GM12878 (cell line): ENCODE data around the gene PRR7. TPM values are rescaled to one million over a fixed set of nuclear protein-coding genes. Genes with fewer than 3 reads are reported as not detected.

Experiments used
- ATAC-seq: fragments of 200-7000 bp; cut with Tn5 transposase; 3 replicates; pipeline ENCODE4 v1.9.1; 2020; ENCODE audit warnings: mild to moderate bottlenecking, moderate library complexity
- BruUV-seq: library from RNA; stranded (reverse); fragments of 400-500 nt; replicated peaks from 2 replicates; lab custom pipeline; 2021; lab: Mats Ljungman, UMichigan
- CTCF ChIA-PET: fragments of 300-600 bp; sonication (Branson Sonifier 250); formaldehyde crosslinking; extraction: SDS; loops from one replicate; lab custom pipeline; 2021; ENCODE audit warnings: inconsistent platforms; lab: Yijun Ruan, JAX
- POLR2A ChIA-PET: fragments of 350-600 bp; formaldehyde crosslinking; extraction: SDS; loops from one replicate; lab custom pipeline; 2021; ENCODE audit warnings: inconsistent platforms; lab: Charles Lee
- RAD21 ChIA-PET: fragments of 300-600 bp; sonication (Branson Sonifier 250); formaldehyde crosslinking; loops from one replicate; lab custom pipeline; 2023; ENCODE audit warnings: antibody characterized with exemption; ENCODE audit not compliant: unreplicated experiment; lab: Charles Lee
- SMC1A ChIA-PET: fragments of 300-600 bp; sonication (Branson Sonifier 250); formaldehyde crosslinking; loops from one replicate; lab custom pipeline; 2023; ENCODE audit not compliant: unreplicated experiment, uncharacterized antibody; lab: Charles Lee
- DNase-seq: peaks from one replicate; pipeline ENCODE4 v3.0.0-alpha.2; 2011; ENCODE audit warnings: low read depth, low spot score
- FAIRE-seq: peaks from 3 replicates; lab custom pipeline; 2011; peaks lifted over from hg19 to GRCh38; lab: Jason Lieb, UNC
- H2AFZ ChIP-seq: 2 replicates; pipeline ENCODE4 v1.6.0; 2011; ENCODE audit warnings: low read depth, low read length, control low read depth; ENCODE audit not compliant: control insufficient read depth
- H3K27ac ChIP-seq: 2 replicates; pipeline ENCODE4 v1.5.1; 2011; ENCODE audit warnings: control low read depth; ENCODE audit not compliant: control insufficient read depth, insufficient read depth
- H3K27me3 ChIP-seq, 2 experiments: replicated peaks in 1 of 2; 2 replicates each; pipeline versions ENCODE4 v1.6.0 to v1.6.1; 2011; ENCODE audit warnings: low read length in 1 of 2; ENCODE audit not compliant: control insufficient read depth in 2 of 2, insufficient read depth in 2 of 2
- H3K36me3 ChIP-seq, 2 experiments: 2 replicates each; pipeline ENCODE4 v1.5.1; 2011; ENCODE audit warnings: low read length in 1 of 2; ENCODE audit not compliant: control insufficient read depth in 2 of 2, insufficient read depth in 2 of 2
- H3K4me1 ChIP-seq: 2 replicates; pipeline ENCODE4 v1.6.1; 2011; ENCODE audit warnings: mild to moderate bottlenecking, low read length, moderate library complexity, mixed read lengths; ENCODE audit not compliant: control insufficient read depth, insufficient read depth
- H3K4me2 ChIP-seq: 2 replicates; pipeline ENCODE4 v1.6.0; 2011; ENCODE audit warnings: control low read depth; ENCODE audit not compliant: control insufficient read depth, insufficient read depth
- H3K4me3 ChIP-seq: fragments of 200-600 bp; sonication (generic); 2 replicates; pipeline ENCODE4 v1.5.1; 2016
- H3K79me2 ChIP-seq: 2 replicates; pipeline ENCODE4 v1.6.0; 2011; ENCODE audit warnings: low read length; ENCODE audit not compliant: control insufficient read depth, insufficient read depth
- H3K9ac ChIP-seq: 2 replicates; pipeline ENCODE4 v1.8.0; 2011; ENCODE audit warnings: low read length, control low read depth, mixed read lengths; ENCODE audit not compliant: control insufficient read depth, insufficient read depth
- H3K9me3 ChIP-seq: replicated peaks from 3 replicates; pipeline ENCODE4 v1.5.1; 2011; ENCODE audit warnings: mild to moderate bottlenecking, low read length; ENCODE audit not compliant: control insufficient read depth, insufficient read depth
- H4K20me1 ChIP-seq: 2 replicates; pipeline ENCODE4 v1.6.0; 2011; ENCODE audit not compliant: control insufficient read depth, insufficient read depth
- BHLHE40 ChIP-seq, 2 experiments: fragments of 450-650 bp in 1 of 2; IDR thresholded peaks; 2 replicates each; pipeline ENCODE4 v1.6.1; 2011 to 2017; ENCODE audit warnings: low read depth in 2 of 2, borderline replicate concordance in 1 of 2, improper control_type of control experiment in 1 of 2, low read length in 1 of 2, mild to moderate bottlenecking in 1 of 2
- ETV6 ChIP-seq, 2 experiments: fragments of 450-650 bp in 1 of 2; IDR thresholded peaks in 1 of 2; conservative IDR thresholded peaks in 1 of 2; 2 replicates each; pipeline ENCODE4 v1.6.1; 2014; ENCODE audit warnings: antibody characterized with exemption in 1 of 2, borderline replicate concordance in 1 of 2, low read depth in 1 of 2, mild to moderate bottlenecking in 1 of 2, moderate library complexity in 1 of 2
- HDGF ChIP-seq: fragments of 450-650 bp; IDR thresholded peaks from 2 replicates; pipeline ENCODE4 v1.6.1; 2016; ENCODE audit warnings: antibody characterized with exemption
- JUND ChIP-seq: IDR thresholded peaks from 2 replicates; pipeline ENCODE4 v1.6.1; 2012; ENCODE audit warnings: low read depth, mild to moderate bottlenecking, low read length, improper control_type of control experiment, moderate library complexity
- KAT2A ChIP-seq: conservative IDR thresholded peaks from 2 replicates; pipeline ENCODE4 v1.6.1; 2011; ENCODE audit warnings: low read depth, low read length; ENCODE audit not compliant: control insufficient read depth
- NR2C1 ChIP-seq: fragments of 450-650 bp; IDR thresholded peaks from 2 replicates; pipeline ENCODE4 v1.6.1; 2017; ENCODE audit warnings: antibody characterized with exemption, mild to moderate bottlenecking, moderate library complexity
- POLR2AphosphoS2 ChIP-seq: IDR thresholded peaks from 2 replicates; pipeline ENCODE4 v1.6.1; 2011; ENCODE audit warnings: low read depth, mild to moderate bottlenecking, low read length, improper control_type of control experiment, moderate library complexity
- RAD51 ChIP-seq: fragments of 450-650 bp; IDR thresholded peaks from 2 replicates; pipeline ENCODE4 v1.6.1; 2016; ENCODE audit warnings: moderate library complexity, mild to moderate bottlenecking, inconsistent platforms
- RELA ChIP-seq: fragments of 450-650 bp; IDR thresholded peaks from 2 replicates; pipeline ENCODE4 v1.8.0; 2014; ENCODE audit warnings: borderline replicate concordance; ENCODE audit not compliant: partially characterized antibody
- TCF3 ChIP-seq: IDR thresholded peaks from 2 replicates; pipeline ENCODE4 v1.6.1; 2012; ENCODE audit warnings: low read depth, mild to moderate bottlenecking, low read length, borderline replicate concordance; ENCODE audit not compliant: insufficient read depth
- TCF7 ChIP-seq: IDR thresholded peaks from 2 replicates; pipeline ENCODE4 v1.6.1; 2014; ENCODE audit warnings: antibody characterized with exemption, borderline replicate concordance
- YBX1 ChIP-seq: fragments of 450-650 bp; IDR thresholded peaks from 2 replicates; pipeline ENCODE4 v1.6.1; 2016; ENCODE audit warnings: antibody characterized with exemption
- ZZZ3 ChIP-seq: IDR thresholded peaks from 2 replicates; pipeline ENCODE4 v1.6.1; 2011; ENCODE audit warnings: low read depth; ENCODE audit not compliant: control insufficient read depth, insufficient read length
- WGBS: methylation state at CpG from one replicate; pipeline ENCODE4 v1.1.6; 2016; ENCODE audit warnings: low lambda C conversion rate; ENCODE audit not compliant: insufficient replicate concordance, insufficient coverage; ENCODE audit errors: missing lambda C conversion rate; 5-methylcytosine and 5-hydroxymethylcytosine counted together
- in situ Hi-C: fragments of 300-500 bp; cut with MboI; formaldehyde crosslinking; loops from 9 replicates; pipeline ENCODE4 v1.14.3; 2018; ENCODE audit warnings: mixed read lengths
- intact Hi-C: fragments of 100-400 bp; cut with micrococcal nuclease; formaldehyde crosslinking; loops from one replicate; pipeline ENCODE4 v1.14.2; 2022; ENCODE audit not compliant: unreplicated experiment
- polyA plus RNA-seq, 11 experiments: library from polyadenylated mRNA; depleted of rRNA in 4 of 11; unstranded in 6 of 11; stranded (reverse) in 5 of 11; fragments of >200 nt; fragmentation: Nextera tagmentation in 4 of 11; fragmentation: Illumina TruSeq in 1 of 11; extraction: Ambion mirVana in 4 of 11; extraction: Trizol in 1 of 11; gene quantifications; 1 replicate in 1 of 11; 2 replicates in 10 of 11; pipeline versions ENCODE4 v1.2.1 to v1.2.3, GENCODE V29; 2011 to 2016; ENCODE audit warnings: inconsistent platforms in 2 of 11, missing spikeins in 2 of 11, low read depth in 1 of 11
- total RNA-seq, 4 experiments: library from RNA; depleted of rRNA in 3 of 4; stranded (reverse); fragments of >200 nt in 3 of 4; fragmentation: Illumina TruSeq in 1 of 4; extraction: Trizol in 1 of 4; gene quantifications; 2 replicates each; pipeline versions ENCODE4 v1.2.1 to v1.2.3, GENCODE V29; 2013 to 2021
- TF ChIP-seq, protein P1 (sequence below): fragments of 450-650 bp; IDR thresholded peaks from 2 replicates; pipeline ENCODE4 v1.6.1; 2017; ENCODE audit warnings: mild to moderate bottlenecking, moderate library complexity
- TF ChIP-seq, protein P2 (sequence below): fragments of 450-650 bp; IDR thresholded peaks from 2 replicates; pipeline ENCODE4 v1.6.1; 2014; ENCODE audit warnings: mild to moderate bottlenecking
- TF ChIP-seq, protein P3 (sequence below): fragments of 450-650 bp; IDR thresholded peaks from 2 replicates; pipeline ENCODE4 v1.6.1; 2016; ENCODE audit warnings: mild to moderate bottlenecking

The PRR7 gene
- total and polyA plus RNA-seq, 10 of the 15 experiments (the other 5 are each of a cell fraction or from before 2014, with no cell fraction given): 0.09 to 18.8 (median 4.6) TPM; not detected in 2

DNA sequence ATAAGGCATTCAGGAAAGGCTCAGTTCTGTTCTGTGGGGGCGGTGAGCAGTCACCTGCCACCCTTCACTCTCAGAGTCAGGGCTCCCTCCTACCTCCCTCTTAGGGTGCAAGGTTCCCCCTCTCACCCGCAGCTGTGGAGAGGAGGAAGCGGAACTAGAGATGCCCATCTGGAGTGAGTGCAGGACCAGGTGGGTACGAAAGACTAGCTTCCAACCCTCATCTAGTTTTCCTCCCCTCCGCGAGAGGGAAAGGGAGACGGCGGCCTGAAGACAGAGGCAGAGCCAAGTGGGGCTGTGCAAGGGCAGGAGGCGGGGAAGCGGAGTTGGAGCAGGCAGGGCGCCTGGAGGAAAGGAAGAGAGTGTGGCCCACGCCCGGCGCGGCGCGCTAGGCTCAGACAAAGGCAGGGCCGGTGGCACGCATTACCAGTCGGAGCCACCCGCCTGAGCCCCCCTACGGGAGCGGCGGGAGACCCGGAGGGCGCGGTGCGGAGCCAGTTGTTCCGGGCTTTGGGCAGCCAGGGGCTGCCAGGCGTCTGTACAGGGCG is 7.3 kb downstream of the PRR7 start:
- WGBS: 10% methylated on average over 27 of the region's 31 CpGs
- POLR2A ChIA-PET: interaction anchor here (1.0 to 13.6 kb wide), 8 partner anchors 9 to 142 kb away, joined by 3 to 358 read pairs (median 14); partner anchors contain the start of genes GRK6 and MXD3
- ATAC-seq (peak; percentile 7), DNase-seq (no peak), FAIRE-seq (peak; percentile 54)
- Histone ChIP-seq H3K4me3 (peak overlapping the region; percentile 62), H3K9me3 (no peaks in the 10 kb centered on the region), H3K27me3 (no peaks in the 10 kb centered on the region), H2AFZ (peak overlapping the region; percentile 64), H3K4me2 (peak overlapping the region; percentile 98), H3K4me1 (peaks cover 11% of the 10 kb centered on the region), H3K9ac (peak overlapping the region; percentile 57; the same call in 1 of the 2 replicates), H4K20me1 (no peaks in the 10 kb centered on the region), H3K27ac (peak overlapping the region; percentile 62), H3K79me2 (peaks cover 3% of the 10 kb centered on the region; the same call in 1 of the 2 replicates), H3K36me3 (no peaks in the 10 kb centered on the region)
- BruUV-seq: no TSS peak
- RAD21 ChIA-PET: interaction anchor here (1.0 to 13.5 kb wide), 10 partner anchors 9 to 92 kb away, joined by 3 to 291 read pairs (median 16); partner anchors contain the start of genes DOK3, F12, GRK6 and PRR7
- intact Hi-C loops: loop anchor here (1.0 to 2.0 kb wide), 4 partner anchors 27 to 64 kb away; partner anchors contain the start of gene GRK6
- SMC1A ChIA-PET: interaction anchor here (0.6 to 5.1 kb wide), 9 partner anchors 9 to 135 kb away, joined by 3 to 92 read pairs (median 9); partner anchors contain the start of genes F12, GRK6 and PFN3
- in situ Hi-C loops: no loop called here
- CTCF ChIA-PET: interaction anchor here (0.7 to 16.4 kb wide), 19 partner anchors 10 to 144 kb away, joined by 3 to 391 read pairs (median 10); partner anchors contain the start of genes DOK3, GRK6, LMAN2 and MXD3
- TF ChIP-seq POLR2AphosphoS2 (no peak), BHLHE40 (IDR thresholded peaks at IDR 0.05; ENCODE audit: borderline replicate concordance in 1 of 2, low read depth in 2 of 2, low read length in 1 of 2) (peak; percentile 79 to 92; a peak in 3 of 4 replicates), TCF3 (no peak), ZZZ3 (no peak), RELA (no peak), RAD51 (peak; percentile 49), TCF7 (no peak), YBX1 (no peak), HDGF (peak; percentile 97), JUND (no peak), NR2C1 (no peak), ETV6 (conservative IDR thresholded peaks at IDR 0.05 in 1 of 2, IDR thresholded peaks at IDR 0.05 in 1 of 2; ENCODE audit: borderline replicate concordance in 1 of 2, low read depth in 1 of 2) (0 out of 4 replicates have a peak, but pooled peaks of 1 of the 2 experiments have one; percentile 26), KAT2A (no peak)
- TF ChIP-seq, protein P1, sequence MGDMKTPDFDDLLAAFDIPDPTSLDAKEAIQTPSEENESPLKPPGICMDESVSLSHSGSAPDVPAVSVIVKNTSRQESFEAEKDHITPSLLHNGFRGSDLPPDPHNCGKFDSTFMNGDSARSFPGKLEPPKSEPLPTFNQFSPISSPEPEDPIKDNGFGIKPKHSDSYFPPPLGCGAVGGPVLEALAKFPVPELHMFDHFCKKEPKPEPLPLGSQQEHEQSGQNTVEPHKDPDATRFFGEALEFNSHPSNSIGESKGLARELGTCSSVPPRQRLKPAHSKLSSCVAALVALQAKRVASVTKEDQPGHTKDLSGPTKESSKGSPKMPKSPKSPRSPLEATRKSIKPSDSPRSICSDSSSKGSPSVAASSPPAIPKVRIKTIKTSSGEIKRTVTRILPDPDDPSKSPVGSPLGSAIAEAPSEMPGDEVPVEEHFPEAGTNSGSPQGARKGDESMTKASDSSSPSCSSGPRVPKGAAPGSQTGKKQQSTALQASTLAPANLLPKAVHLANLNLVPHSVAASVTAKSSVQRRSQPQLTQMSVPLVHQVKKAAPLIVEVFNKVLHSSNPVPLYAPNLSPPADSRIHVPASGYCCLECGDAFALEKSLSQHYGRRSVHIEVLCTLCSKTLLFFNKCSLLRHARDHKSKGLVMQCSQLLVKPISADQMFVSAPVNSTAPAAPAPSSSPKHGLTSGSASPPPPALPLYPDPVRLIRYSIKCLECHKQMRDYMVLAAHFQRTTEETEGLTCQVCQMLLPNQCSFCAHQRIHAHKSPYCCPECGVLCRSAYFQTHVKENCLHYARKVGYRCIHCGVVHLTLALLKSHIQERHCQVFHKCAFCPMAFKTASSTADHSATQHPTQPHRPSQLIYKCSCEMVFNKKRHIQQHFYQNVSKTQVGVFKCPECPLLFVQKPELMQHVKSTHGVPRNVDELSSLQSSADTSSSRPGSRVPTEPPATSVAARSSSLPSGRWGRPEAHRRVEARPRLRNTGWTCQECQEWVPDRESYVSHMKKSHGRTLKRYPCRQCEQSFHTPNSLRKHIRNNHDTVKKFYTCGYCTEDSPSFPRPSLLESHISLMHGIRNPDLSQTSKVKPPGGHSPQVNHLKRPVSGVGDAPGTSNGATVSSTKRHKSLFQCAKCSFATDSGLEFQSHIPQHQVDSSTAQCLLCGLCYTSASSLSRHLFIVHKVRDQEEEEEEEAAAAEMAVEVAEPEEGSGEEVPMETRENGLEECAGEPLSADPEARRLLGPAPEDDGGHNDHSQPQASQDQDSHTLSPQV: no peak
- TF ChIP-seq, protein P2, sequence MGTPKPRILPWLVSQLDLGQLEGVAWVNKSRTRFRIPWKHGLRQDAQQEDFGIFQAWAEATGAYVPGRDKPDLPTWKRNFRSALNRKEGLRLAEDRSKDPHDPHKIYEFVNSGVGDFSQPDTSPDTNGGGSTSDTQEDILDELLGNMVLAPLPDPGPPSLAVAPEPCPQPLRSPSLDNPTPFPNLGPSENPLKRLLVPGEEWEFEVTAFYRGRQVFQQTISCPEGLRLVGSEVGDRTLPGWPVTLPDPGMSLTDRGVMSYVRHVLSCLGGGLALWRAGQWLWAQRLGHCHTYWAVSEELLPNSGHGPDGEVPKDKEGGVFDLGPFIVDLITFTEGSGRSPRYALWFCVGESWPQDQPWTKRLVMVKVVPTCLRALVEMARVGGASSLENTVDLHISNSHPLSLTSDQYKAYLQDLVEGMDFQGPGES: no peak
- TF ChIP-seq, protein P3, sequence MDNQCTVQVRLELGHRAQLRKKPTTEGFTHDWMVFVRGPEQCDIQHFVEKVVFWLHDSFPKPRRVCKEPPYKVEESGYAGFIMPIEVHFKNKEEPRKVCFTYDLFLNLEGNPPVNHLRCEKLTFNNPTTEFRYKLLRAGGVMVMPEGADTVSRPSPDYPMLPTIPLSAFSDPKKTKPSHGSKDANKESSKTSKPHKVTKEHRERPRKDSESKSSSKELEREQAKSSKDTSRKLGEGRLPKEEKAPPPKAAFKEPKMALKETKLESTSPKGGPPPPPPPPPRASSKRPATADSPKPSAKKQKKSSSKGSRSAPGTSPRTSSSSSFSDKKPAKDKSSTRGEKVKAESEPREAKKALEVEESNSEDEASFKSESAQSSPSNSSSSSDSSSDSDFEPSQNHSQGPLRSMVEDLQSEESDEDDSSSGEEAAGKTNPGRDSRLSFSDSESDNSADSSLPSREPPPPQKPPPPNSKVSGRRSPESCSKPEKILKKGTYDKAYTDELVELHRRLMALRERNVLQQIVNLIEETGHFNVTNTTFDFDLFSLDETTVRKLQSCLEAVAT: 0 out of 2 replicates have a peak, but pooled peaks have one; percentile 49
